Right ventricle myocardium inferior (tissue), 1 donor: ENCODE measurements around the gene ST8SIA1. TPM values are rescaled to one million over a fixed set of nuclear protein-coding genes. Genes with fewer than 3 reads are reported as not detected.
"Not testable (repeated sequence)": the region's sequence is repeated elsewhere in the genome, so short reads cannot be mapped to it uniquely, and the experiment has no call there.

ENCODE experiments used
- ATAC-seq: fragments of 200-7000 bp; cut with Tn5 transposase; one replicate; pipeline ENCODE4 v1.9.1; 2020; ENCODE audit warnings: mild to moderate bottlenecking, moderate library complexity
- DNase-seq: peaks from one replicate; pipeline ENCODE4 v3.0.0; 2021; ENCODE audit errors: missing footprints
- intact Hi-C: fragments of 100-400 bp; cut with DNase I; formaldehyde crosslinking; loops from one replicate; pipeline ENCODE4 v1.11.0; 2022
- long read RNA-seq: library from polyadenylated mRNA; unstranded; transcript quantifications from one replicate; pipeline ENCODE4 v2.0.0, GENCODE V29; 2021
- total RNA-seq: library from RNA; stranded (reverse); fragmentation: NEBNext Ultra II Directional; extraction: Animal tissue kit (Norgen Biotek cat#: 25700); gene quantifications from one replicate; pipeline ENCODE4 v1.2.1, GENCODE V29; 2021
- donor health status: DM: no; HTN: yes; CAD: no; lungs with severe emphysema.

The ST8SIA1 gene
- 3.6 TPM for total RNA-seq
- long read RNA-seq: 0 reads

DNA sequence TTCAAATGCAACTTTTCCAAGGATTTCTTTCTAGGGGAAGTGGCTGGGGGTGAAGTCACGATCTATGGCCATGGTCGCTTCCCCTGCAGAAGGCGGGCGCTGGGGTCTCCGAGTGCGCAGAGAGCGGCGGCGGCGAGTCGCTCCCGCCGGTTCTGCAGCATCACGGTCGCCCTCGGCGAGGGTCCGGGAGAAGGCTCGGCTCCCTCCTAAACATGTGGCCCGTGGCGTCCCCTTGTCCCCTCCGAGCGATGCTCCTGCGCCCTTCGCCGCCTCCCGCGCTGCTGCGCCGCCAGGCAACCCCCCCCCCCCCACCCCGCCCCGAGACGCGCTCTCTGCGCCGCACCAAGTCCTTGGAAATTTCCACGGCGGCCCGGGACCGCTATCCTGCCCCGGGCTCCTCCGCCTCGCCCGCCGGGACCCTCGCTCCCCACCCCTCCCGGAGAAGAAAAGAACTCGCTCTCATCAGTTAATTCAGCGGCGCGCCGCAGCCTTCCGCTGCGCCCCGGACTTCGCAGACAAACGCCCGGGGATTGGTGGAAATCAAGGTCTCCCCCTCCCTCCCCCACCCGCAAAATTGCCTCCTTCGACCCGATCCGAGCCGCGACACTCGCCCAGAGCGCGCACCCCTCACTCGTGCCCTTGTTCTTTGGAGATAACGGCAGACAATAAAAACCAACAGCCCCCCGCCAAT lies at the start of gene ST8SIA1:
ST8SIA1 (minus strand) TSS at position 298 of the 691 bp plus-strand sequence. CDS start 475 bp downstream, outside the sequence.
- intact Hi-C loops: loop anchor here (1.0 to 5.0 kb wide), 3 partner anchors 108 to 252 kb away; no protein-coding TSS in a partner anchor
- ATAC-seq: peak; percentile 67
- peak; percentile 78 for DNase-seq

GRCh38 chr12:22380031-22380430 lies 45.5 kb upstream of the ST8SIA1 start:
- no peak for DNase-seq
- no peak for ATAC-seq
- intact Hi-C loops: no loop called here

DNA sequence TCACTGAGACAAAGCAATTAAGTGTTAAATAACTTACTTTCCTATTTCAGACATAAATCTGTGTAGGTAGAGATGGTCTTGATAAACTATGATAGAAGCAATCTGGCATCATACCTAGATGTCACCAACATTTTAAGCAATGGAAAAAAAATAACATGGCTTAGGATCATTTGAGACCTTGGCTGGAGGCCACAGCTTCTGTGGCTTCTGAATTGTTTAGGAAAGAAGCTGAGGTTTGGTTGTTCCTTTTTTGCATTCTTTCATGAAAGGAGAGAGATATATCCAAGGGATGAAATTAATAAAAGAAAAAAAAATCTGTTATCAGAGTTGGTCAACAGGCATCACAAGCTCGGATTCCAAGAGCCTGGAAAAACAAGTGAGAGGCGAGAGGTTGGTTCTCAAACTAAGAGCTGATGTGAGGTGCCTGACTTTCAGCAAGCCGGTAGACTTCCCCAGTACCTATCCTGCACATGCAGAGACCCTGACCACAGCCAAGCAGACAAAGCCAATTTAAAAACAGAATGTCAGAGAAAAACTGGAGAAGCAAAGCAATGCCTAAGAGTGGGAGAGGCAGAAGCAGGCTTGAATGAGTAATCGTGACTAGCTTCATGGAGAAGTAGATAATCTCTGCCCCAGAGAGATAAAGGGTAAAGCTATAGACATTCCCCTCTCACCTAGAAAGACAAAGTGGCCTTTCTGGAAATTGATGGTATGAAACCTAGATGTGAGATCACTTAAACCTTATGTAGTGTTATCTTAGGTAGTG lies 43.4 kb upstream of the ST8SIA1 start:
- ATAC-seq: no peak
- no peak for DNase-seq
- intact Hi-C loops: no loop called here

- ATAC-seq, DNase-seq, intact Hi-C loops: not testable (repeated sequence)
Observed at GRCh38 chr12:22376596-22377150, 42.2 kb upstream of the ST8SIA1 start.

- ATAC-seq: no peak
Observed at GRCh38 chr12:22374508-22374907, 40.0 kb upstream of the ST8SIA1 start.

DNA sequence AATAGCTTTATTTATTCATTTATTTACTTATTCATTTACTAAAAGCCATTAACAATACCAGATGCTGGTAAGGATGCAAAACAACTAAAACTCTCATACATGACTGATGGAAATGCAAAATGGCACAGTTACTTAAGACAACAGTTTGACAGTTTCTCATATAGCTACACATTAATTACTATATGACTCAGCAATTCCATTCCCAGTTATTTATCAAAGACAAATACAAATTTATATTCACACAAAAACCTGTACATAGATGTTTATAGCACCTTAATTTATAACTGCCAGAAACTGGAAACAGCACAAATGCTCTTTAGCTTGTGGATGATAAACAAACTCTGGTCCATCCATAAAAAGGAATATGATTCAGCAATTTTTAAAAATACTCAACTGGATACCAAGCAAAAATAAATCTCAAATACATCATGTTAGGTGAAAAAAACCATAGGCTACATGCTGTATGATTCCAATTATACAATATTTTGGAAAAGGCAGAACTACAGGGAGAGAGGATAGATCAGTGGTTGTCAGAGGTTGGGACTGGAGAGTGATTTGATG lies 37.9 kb upstream of the ST8SIA1 start:
- intact Hi-C loops: no loop called here
- no peak for ATAC-seq
- DNase-seq: no peak

More at GRCh38 chr12:22374508-22374907, 40.0 kb upstream of the ST8SIA1 start:
- no peak for DNase-seq
- intact Hi-C loops: no loop called here

DNA sequence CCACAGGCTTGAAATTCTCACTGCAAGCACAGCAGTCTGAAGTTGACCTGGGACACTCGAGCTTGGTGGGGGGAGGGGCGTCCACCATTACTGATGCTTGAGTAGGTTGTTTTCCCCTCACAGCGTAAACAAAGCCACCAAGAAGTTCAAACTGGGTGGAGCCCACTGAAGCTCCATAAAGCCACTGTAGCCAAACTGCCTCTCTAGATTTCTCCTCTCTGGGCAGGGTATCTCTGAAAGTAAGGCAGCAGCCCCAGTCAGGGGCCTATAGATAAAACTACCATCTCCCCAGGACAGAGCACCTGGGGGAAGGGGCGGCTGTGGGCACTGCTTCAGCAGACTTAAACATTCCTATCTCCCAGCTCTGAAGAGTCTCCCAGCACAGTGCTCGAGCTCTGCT lies 31.7 kb upstream of the ST8SIA1 start:
- DNase-seq (no peak), ATAC-seq (no peak)
- intact Hi-C loops: no loop called here

- intact Hi-C loops: no loop called here
- ATAC-seq (no peak), DNase-seq (peak; percentile 55)
Observed at GRCh38 chr12:22361785-22362184, 27.3 kb upstream of the ST8SIA1 start.

DNA sequence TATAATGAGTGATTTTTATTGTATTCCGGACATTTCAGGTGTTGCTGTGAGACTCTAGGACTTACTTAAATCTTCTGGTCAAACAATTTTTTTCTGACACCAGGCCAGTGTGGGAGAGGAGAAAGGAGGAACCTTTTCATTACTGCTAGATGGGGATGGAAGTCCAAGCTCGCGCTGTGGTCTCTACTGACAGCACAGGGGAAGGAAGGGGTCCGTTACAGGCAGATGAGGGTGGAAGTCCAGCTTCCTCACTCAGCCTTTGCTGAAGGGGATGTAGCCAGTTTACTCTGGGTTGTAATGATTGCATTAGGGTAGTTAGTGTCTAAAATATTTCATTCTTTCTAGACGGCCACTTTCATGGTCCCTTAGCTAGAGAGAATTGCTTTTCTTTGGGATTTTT lies 26.3 kb upstream of the ST8SIA1 start:
- intact Hi-C loops: no loop called here
- ATAC-seq (no peak), DNase-seq (no peak)

DNA sequence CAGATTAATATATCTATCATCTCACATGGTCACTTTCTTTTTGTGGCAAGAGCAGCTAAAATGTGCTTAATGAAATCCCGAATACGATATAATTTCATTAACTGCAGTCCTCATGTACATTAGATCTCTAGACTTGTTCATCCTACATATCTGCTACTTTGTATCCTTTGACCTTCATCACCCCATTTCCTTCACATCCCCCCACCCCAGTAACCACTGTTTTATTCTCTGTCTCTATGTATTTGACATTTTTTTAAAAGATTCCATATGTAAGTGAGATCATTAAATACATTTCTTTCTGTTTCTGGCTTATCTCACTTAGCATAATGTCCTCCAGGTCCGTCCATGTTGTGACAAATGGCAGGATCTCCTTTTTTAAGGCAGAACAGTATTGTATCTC lies 23.0 kb upstream of the ST8SIA1 start:
- no peak for ATAC-seq
- intact Hi-C loops: no loop called here
- no peak for DNase-seq

DNA sequence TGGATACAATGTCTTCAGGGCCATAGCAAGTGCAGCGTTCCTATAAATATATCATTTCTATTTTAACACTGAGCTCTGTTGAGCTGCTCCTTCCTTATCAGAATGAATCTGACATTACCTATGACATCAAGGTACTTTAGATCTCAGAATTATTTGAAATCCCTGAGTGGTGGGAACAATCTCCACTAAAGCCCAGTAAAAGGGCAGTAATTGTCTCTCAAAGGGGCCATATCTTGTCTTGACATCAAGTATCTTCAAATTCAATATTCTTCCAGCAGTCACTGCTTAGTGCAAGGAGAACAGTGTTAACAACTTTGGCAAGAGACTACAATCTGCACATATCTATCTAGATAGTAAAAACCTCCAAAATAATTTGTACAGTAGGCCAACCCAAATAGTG lies 21.7 kb upstream of the ST8SIA1 start:
- intact Hi-C loops: no loop called here
- DNase-seq (no peak), ATAC-seq (no peak)

GRCh38 chr12:22355011-22355580 lies 20.6 kb upstream of the ST8SIA1 start:
- intact Hi-C loops: no loop called here
- DNase-seq (no peak), ATAC-seq (no peak)

GRCh38 chr12:22353615-22354325 lies 19.3 kb upstream of the ST8SIA1 start:
- DNase-seq: no peak
- intact Hi-C loops: no loop called here
- ATAC-seq: no peak

DNA sequence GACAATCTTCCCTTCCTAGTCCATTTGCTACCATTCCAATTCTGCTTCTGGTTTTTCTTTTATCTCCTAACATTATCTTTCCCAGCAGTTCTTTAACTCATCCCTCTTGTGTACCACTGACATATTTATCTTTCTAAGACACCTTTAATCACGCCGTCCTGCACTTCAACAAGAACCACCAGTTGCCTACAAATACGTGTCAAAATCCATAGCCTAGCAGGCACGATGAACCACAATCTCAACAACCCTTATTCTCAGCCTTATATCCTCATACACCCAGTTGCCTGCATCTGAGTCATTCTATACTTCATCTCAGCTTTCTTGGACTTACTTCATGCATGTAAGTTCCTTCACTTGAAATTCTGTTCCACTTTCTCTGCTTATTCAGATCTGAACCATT lies 16.4 kb upstream of the ST8SIA1 start:
- no peak for DNase-seq
- intact Hi-C loops: no loop called here
- no peak for ATAC-seq

DNA sequence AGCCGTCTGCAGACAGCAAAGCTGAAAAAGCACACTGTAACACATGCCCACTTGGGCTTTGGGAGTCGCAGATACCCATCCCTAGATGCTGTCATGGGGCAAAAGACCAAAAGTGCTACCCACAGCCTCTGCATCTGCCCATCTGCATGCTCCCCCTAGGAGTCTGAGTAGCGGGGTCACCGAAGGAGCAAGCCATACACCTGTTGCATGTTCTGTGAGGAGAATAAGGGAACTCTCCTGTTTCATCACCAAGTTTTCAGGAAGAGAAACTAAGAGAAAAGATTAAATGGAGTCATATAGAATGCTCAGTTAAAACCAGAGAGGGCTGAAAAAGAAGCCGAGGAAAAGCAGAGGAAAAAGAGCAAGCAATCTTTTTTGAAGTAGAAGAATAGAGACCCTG lies 13.7 kb upstream of the ST8SIA1 start:
- intact Hi-C loops: no loop called here
- DNase-seq: no peak
- no peak for ATAC-seq

GRCh38 chr12:22340143-22340542 lies 5.6 kb upstream of the ST8SIA1 start:
- DNase-seq (peak; percentile 78), ATAC-seq (no peak)

DNA sequence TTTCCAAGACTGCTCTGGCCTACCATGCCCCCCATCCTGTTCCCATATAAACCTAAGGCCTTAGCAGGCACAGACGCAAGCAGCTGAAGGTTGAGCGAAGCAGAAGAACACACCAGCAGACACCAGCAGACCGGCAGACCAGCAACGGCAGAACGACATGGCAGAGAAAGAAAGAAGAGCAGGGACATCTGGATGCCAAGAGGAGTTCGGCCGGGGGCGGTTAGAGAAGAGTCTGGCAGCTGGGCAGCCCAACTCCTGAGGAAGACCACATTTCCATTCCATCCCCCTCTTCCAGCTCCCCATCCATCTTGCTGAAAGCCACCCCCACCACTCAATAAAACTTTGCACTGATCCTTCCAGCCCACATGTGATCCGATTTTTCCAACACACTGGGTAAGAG lies 5.2 kb upstream of the ST8SIA1 start:
- DNase-seq (no peak), ATAC-seq (no peak)
- intact Hi-C loops: loop anchor here (5.0 kb wide), 2 partner anchors 103 to 257 kb away; no protein-coding TSS in a partner anchor

More at GRCh38 chr12:22340143-22340542, 5.6 kb upstream of the ST8SIA1 start:
- intact Hi-C loops: no loop called here

- DNase-seq (no peak), ATAC-seq (peak; percentile 54)
- intact Hi-C loops: loop anchor here (1.0 to 5.0 kb wide), 3 partner anchors 107 to 253 kb away; no protein-coding TSS in a partner anchor
Observed at GRCh38 chr12:22335794-22336166, 1.3 kb upstream of the ST8SIA1 start.
